H9 (cell line): Measurements from ENCODE around the gene ELFN1. TPM values are rescaled to one million over a fixed set of nuclear protein-coding genes. Genes with fewer than 3 reads are reported as not detected.

Experiments
- DNase-seq: peaks from one replicate; pipeline ENCODE4 v3.0.0-alpha.2; 2017
- H2AFZ ChIP-seq: one replicate; pipeline ENCODE4 v1.6.1; 2013; ENCODE audit warnings: mild to moderate bottlenecking, low read length, control low read depth, moderate library complexity
- H2AK5ac ChIP-seq: 2 replicates; pipeline ENCODE4 v1.6.1; 2013; ENCODE audit warnings: low read length, control low read depth, mixed read lengths; ENCODE audit not compliant: insufficient read length
- H2BK120ac ChIP-seq: one replicate; pipeline ENCODE4 v1.6.1; 2013; ENCODE audit warnings: low read depth, mild to moderate bottlenecking, low read length, control low read depth, inconsistent platforms; ENCODE audit not compliant: poor library complexity, severe bottlenecking
- H2BK12ac ChIP-seq: 2 replicates; pipeline ENCODE4 v1.6.1; 2013; ENCODE audit warnings: low read length, control low read depth, mixed read lengths, low read depth; ENCODE audit not compliant: insufficient read length
- H2BK15ac ChIP-seq: 2 replicates; pipeline ENCODE4 v1.6.1; 2013; ENCODE audit warnings: low read depth, low read length, control low read depth
- H2BK20ac ChIP-seq: one replicate; pipeline ENCODE4 v1.6.1; 2013; ENCODE audit warnings: low read depth, mild to moderate bottlenecking, low read length, control low read depth, inconsistent platforms; ENCODE audit not compliant: poor library complexity, severe bottlenecking
- H2BK5ac ChIP-seq: 2 replicates; pipeline ENCODE4 v1.6.1; 2013; ENCODE audit warnings: low read length, control low read depth, mixed read lengths; ENCODE audit not compliant: insufficient read length
- H3K14ac ChIP-seq: 2 replicates; pipeline ENCODE4 v1.6.1; 2013; ENCODE audit warnings: low read length, control low read depth; ENCODE audit not compliant: insufficient read depth
- H3K18ac ChIP-seq: 2 replicates; pipeline ENCODE4 v1.6.1; 2013; ENCODE audit warnings: low read depth, mild to moderate bottlenecking, mixed read lengths, low read length, control low read depth; ENCODE audit not compliant: insufficient read length
- H3K23ac ChIP-seq: 2 replicates; pipeline ENCODE4 v1.6.1; 2013; ENCODE audit warnings: low read length, control low read depth, mixed read lengths, low read depth; ENCODE audit not compliant: insufficient read length
- H3K23me2 ChIP-seq: 2 replicates; pipeline ENCODE4 v1.6.1; 2013; ENCODE audit warnings: low read depth, mild to moderate bottlenecking, mixed read lengths, low read length, control low read depth; ENCODE audit not compliant: insufficient read length, poor library complexity, severe bottlenecking
- H3K27ac ChIP-seq: 2 replicates; pipeline ENCODE4 v1.5.1; 2013; ENCODE audit warnings: low read length, control low read depth, mixed read lengths, low read depth; ENCODE audit not compliant: insufficient read length
- H3K27me3 ChIP-seq: 2 replicates; pipeline ENCODE4 v1.6.1; 2013; ENCODE audit warnings: low read length, control low read depth, inconsistent platforms; ENCODE audit not compliant: insufficient read depth
- H3K4ac ChIP-seq: 2 replicates; pipeline ENCODE4 v1.6.1; 2013; ENCODE audit warnings: low read depth, mild to moderate bottlenecking, control low read depth, inconsistent platforms, low read length, moderate library complexity
- H3K4me1 ChIP-seq: 2 replicates; pipeline ENCODE4 v1.6.1; 2013; ENCODE audit warnings: low read length, control low read depth, inconsistent platforms; ENCODE audit not compliant: insufficient read depth
- H3K4me2 ChIP-seq: 2 replicates; pipeline ENCODE4 v1.6.1; 2013; ENCODE audit warnings: low read length, control low read depth, mixed read lengths; ENCODE audit not compliant: insufficient read length, insufficient read depth
- H3K56ac ChIP-seq: 2 replicates; pipeline ENCODE4 v1.6.1; 2013; ENCODE audit warnings: low read depth, mild to moderate bottlenecking, mixed read lengths, low read length, control low read depth; ENCODE audit not compliant: insufficient read length
- H3K79me1 ChIP-seq: 2 replicates; pipeline ENCODE4 v1.6.1; 2013; ENCODE audit warnings: low read depth, mild to moderate bottlenecking, moderate library complexity, low read length, control low read depth, inconsistent platforms; ENCODE audit not compliant: insufficient read depth, poor library complexity, severe bottlenecking
- H3K79me2 ChIP-seq: 2 replicates; pipeline ENCODE4 v1.6.1; 2013; ENCODE audit warnings: low read length, control low read depth, inconsistent platforms; ENCODE audit not compliant: insufficient read depth
- H3K9ac ChIP-seq: 2 replicates; pipeline ENCODE4 v1.6.1; 2013; ENCODE audit warnings: low read length, control low read depth, mixed read lengths; ENCODE audit not compliant: insufficient read length; ENCODE audit errors: extremely low read depth
- H3K9me3 ChIP-seq: one replicate; pipeline ENCODE4 v1.6.1; 2013; ENCODE audit warnings: low read depth, low read length, inconsistent platforms; ENCODE audit not compliant: control insufficient read depth
- H3T11ph ChIP-seq: one replicate; pipeline ENCODE4 v1.6.1; 2013; ENCODE audit warnings: mild to moderate bottlenecking, low read length, control low read depth, inconsistent platforms
- H4K20me1 ChIP-seq: one replicate; pipeline ENCODE4 v1.6.1; 2013; ENCODE audit not compliant: control insufficient read depth, insufficient read length, insufficient read depth
- H4K5ac ChIP-seq: 2 replicates; pipeline ENCODE4 v1.6.1; 2013; ENCODE audit warnings: low read depth, mild to moderate bottlenecking, mixed read lengths, low read length, control low read depth; ENCODE audit not compliant: insufficient read length
- H4K8ac ChIP-seq: replicated peaks from 2 replicates; pipeline ENCODE4 v1.6.1; 2013; ENCODE audit warnings: low read length, control low read depth, mixed read lengths, low read depth; ENCODE audit not compliant: insufficient read length
- H4K91ac ChIP-seq: 2 replicates; pipeline ENCODE4 v1.6.1; 2013; ENCODE audit warnings: low read depth, mild to moderate bottlenecking, moderate library complexity, mixed read lengths, low read length, control low read depth; ENCODE audit not compliant: insufficient read length
- H3K27ac Mint-ChIP-seq, 3 experiments: 2 replicates in 2 of 3; 3 replicates in 1 of 3; pipeline ENCODE4 v1.8.0; 2020 to 2021; ENCODE audit warnings: mixed read lengths in 3 of 3, mild to moderate bottlenecking in 1 of 3, moderate library complexity in 1 of 3
- H3K27me3 Mint-ChIP-seq: 2 replicates; pipeline ENCODE4 v1.8.0; 2021; ENCODE audit warnings: low read depth, mild to moderate bottlenecking, moderate library complexity, mixed read lengths
- H3K36me3 Mint-ChIP-seq, 3 experiments: 2 replicates in 2 of 3; 3 replicates in 1 of 3; pipeline ENCODE4 v1.8.0; 2020 to 2021; ENCODE audit warnings: low read depth in 3 of 3, mixed read lengths in 3 of 3; ENCODE audit not compliant: insufficient read depth in 1 of 3
- H3K4me1 Mint-ChIP-seq, 2 experiments: 2 replicates each; pipeline ENCODE4 v1.8.0; 2020; ENCODE audit warnings: mixed read lengths in 2 of 2
- H3K4me3 Mint-ChIP-seq, 2 experiments: 2 replicates in 1 of 2; 3 replicates in 1 of 2; pipeline ENCODE4 v1.8.0; 2020 to 2021; ENCODE audit warnings: mild to moderate bottlenecking in 2 of 2, mixed read lengths in 2 of 2, moderate library complexity in 1 of 2
- H3K9me3 Mint-ChIP-seq, 2 experiments: 2 replicates in 1 of 2; 3 replicates in 1 of 2; pipeline ENCODE4 v1.8.0; 2020; ENCODE audit warnings: mild to moderate bottlenecking in 2 of 2, mixed read lengths in 2 of 2, moderate library complexity in 1 of 2
- CTCF ChIP-seq: fragments of 200-600 bp; sonication (generic); conservative IDR thresholded peaks from 3 replicates; pipeline ENCODE4 v1.8.0; 2021; ENCODE audit warnings: antibody characterized with exemption, mild to moderate bottlenecking
- WGBS: extraction: QIAGEN DNeasy Blood & Tissue Kit; methylation state at CpG from one replicate; pipeline ENCODE4 v1.1.7; 2013; ENCODE audit warnings: missing lambda C conversion rate, low lambda C conversion rate, mixed read lengths; ENCODE audit not compliant: insufficient read length; ENCODE audit errors: extremely low coverage; 5-methylcytosine and 5-hydroxymethylcytosine counted together
- total RNA-seq: library from RNA; stranded (reverse); gene quantifications from 2 replicates; pipeline ENCODE4 v1.2.1, GENCODE V29; 2021

ELFN1 gene
- total RNA-seq, 1 experiment from 2014 or later, result 3.7 TPM

DNA sequence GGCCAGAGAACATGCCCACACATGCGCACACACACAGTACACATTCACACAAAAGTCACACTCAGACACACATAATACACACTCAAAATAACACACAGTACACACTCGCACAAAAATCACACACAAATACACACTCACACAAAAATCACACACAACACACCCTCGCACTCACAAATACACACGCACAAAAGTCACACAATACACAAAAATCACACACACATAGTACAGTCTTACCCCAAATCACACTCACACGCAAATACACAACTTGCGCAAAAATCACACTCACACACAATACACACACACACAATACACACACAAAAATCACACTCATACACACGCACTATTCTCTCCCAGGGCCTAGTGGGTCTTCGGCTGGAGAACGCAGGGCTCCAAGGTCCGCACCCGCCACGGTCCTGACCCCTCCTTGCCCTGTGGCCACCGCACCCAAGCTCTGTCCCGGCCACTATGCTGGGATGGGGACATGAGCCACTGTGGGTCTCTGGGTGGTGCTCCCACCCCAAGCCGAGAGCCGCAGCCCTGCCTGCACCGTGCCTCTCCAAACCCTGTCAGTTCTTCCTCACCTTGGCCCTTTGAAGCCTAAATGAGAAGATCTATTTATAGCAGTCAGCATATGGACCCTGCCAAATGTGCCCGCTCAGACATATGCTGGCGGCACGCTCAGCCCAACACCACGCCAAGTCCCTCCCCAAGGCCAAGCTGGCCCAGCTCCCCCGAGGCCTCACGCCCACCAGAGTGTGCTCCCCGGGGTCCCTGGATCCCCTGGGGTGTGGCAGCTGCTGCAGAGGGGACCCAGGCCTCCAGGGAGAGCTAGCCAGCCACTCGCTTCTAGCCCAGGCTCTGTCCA lies 55.9 kb downstream of the ELFN1 start:
- H4K5ac ChIP-seq, result no peak overlapping the region
- H3K27ac ChIP-seq, result no peak overlapping the region
- WGBS, result 100% methylated on average over 5 of the region's 25 CpGs
- no peak overlapping the region for H3K4ac ChIP-seq
- H3K4me2 ChIP-seq, result no peak overlapping the region
- H4K91ac ChIP-seq, result no peak overlapping the region
- Mint-ChIP-seq H3K27me3 (peaks cover 8% of the 10 kb centered on the region), H3K36me3 (peaks cover 0 to 7% (median 4%) of the 10 kb centered on the region in 3 experiments; a peak in 3 of 7 replicates), H3K4me1 (peaks cover 9 to 22% of the 10 kb centered on the region in 2 experiments), H3K4me3 (peak overlapping the region in 1 of 2 experiments; percentile 19; a peak in 1 of 5 replicates), H3K9me3 (peaks cover 4 to 6% of the 10 kb centered on the region in 2 experiments; a peak in 4 of 5 replicates), H3K27ac (no peak overlapping the region)
- no peak overlapping the region for H2BK15ac ChIP-seq
- H3K23ac ChIP-seq, result no peak overlapping the region
- H3K9me3 ChIP-seq, result no peaks in the 10 kb centered on the region
- H3K4me1 ChIP-seq, result no peaks in the 10 kb centered on the region
- no peak overlapping the region for H2AFZ ChIP-seq
- no peak overlapping the region for H2AK5ac ChIP-seq
- H3K9ac ChIP-seq, result no peak overlapping the region
- no peaks in the 10 kb centered on the region for H3K23me2 ChIP-seq
- no peaks in the 10 kb centered on the region for H3K79me2 ChIP-seq
- H2BK20ac ChIP-seq, result no peak overlapping the region
- TF ChIP-seq CTCF, result no peak
- no peaks in the 10 kb centered on the region; the same call in 1 of the 2 replicates for H3K27me3 ChIP-seq
- no peak overlapping the region for H3K14ac ChIP-seq
- no peak overlapping the region for H2BK12ac ChIP-seq
- no peak overlapping the region for H4K8ac ChIP-seq
- H2BK5ac ChIP-seq, result no peak overlapping the region
- no peak overlapping the region for H3K56ac ChIP-seq
- H3K79me1 ChIP-seq, result no peaks in the 10 kb centered on the region
- no peak overlapping the region for H3T11ph ChIP-seq
- DNase-seq, result no peak
- no peaks in the 10 kb centered on the region for H4K20me1 ChIP-seq
- H2BK120ac ChIP-seq, result no peak overlapping the region
- H3K18ac ChIP-seq, result no peak overlapping the region
